Measurements from ENCODE around the gene PDCD11.

Gene PDCD11

GRCh38 chr10:103419101-103419500 is 22.7 kb downstream of the PDCD11 start:
- ATAC-seq = no peak

GRCh38 chr10:103423748-103424147 is 27.3 kb downstream of the PDCD11 start:
- ATAC-seq = no peak

- ATAC-seq = no peak
Measured at GRCh38 chr10:103427866-103428265, 31.4 kb downstream of the PDCD11 start.

GRCh38 chr10:103428989-103429643 is 32.7 kb downstream of the PDCD11 start:
- no peak for ATAC-seq

- no peak for ATAC-seq
Measured at GRCh38 chr10:103429647-103430046, 33.2 kb downstream of the PDCD11 start.

GRCh38 chr10:103431902-103432301 is 35.5 kb downstream of the PDCD11 start:
- ATAC-seq = no peak

- ATAC-seq = no peak
Measured at GRCh38 chr10:103433858-103434257, 37.4 kb downstream of the PDCD11 start.

GRCh38 chr10:103439776-103440175 is 43.4 kb downstream of the PDCD11 start:
- ATAC-seq = no peak

- ATAC-seq = no peak
Measured at GRCh38 chr10:103440416-103440815, 44.0 kb downstream of the PDCD11 start.

- no peak for ATAC-seq
Measured at GRCh38 chr10:103441206-103441605, 44.8 kb downstream of the PDCD11 start.

- no peak for ATAC-seq
Measured at GRCh38 chr10:103441611-103442010, 45.2 kb downstream of the PDCD11 start.

- ATAC-seq = no peak
Measured at GRCh38 chr10:103442031-103442461, 45.6 kb downstream of the PDCD11 start.

GRCh38 chr10:103443475-103444185 is 47.2 kb downstream of the PDCD11 start:
- ATAC-seq = no peak

GRCh38 chr10:103444478-103444877 is 48.1 kb downstream of the PDCD11 start:
- ATAC-seq = no peak

GRCh38 chr10:103445366-103445765 is 48.9 kb downstream of the PDCD11 start:
- ATAC-seq = no peak

GRCh38 chr10:103445767-103446567 is 49.5 kb downstream of the PDCD11 start:
- ATAC-seq = no peak

- ATAC-seq = no peak
Measured at GRCh38 chr10:103447187-103447586, 50.8 kb downstream of the PDCD11 start.

GRCh38 chr10:103448746-103449145 is 52.3 kb downstream of the PDCD11 start:
- ATAC-seq = no peak

- ATAC-seq = no peak
Measured at GRCh38 chr10:103449208-103450144, 53.0 kb downstream of the PDCD11 start.

GRCh38 chr10:103450201-103450695 is 53.8 kb downstream of the PDCD11 start:
- ATAC-seq = no peak

- ATAC-seq = peak; percentile 63 to 70
Measured at GRCh38 chr10:103451091-103451813, 54.8 kb downstream of the PDCD11 start.
